GM21737 (cell line): ENCODE measurements around the gene SPHK1.

Experiments
- ATAC-seq: cut with Tn5 transposase; IDR thresholded peaks from one replicate; pipeline ENCODE4 v1.9.1; 2021; ENCODE audit warnings: mild to moderate bottlenecking, moderate library complexity; ENCODE audit not compliant: unreplicated experiment

The SPHK1 gene

GRCh38 chr17:76363107-76363842 is 21.1 kb upstream of the SPHK1 start:
- ATAC-seq = no peak

GRCh38 chr17:76365256-76365903 is 19.0 kb upstream of the SPHK1 start:
- ATAC-seq = no peak

- no peak for ATAC-seq
Observed at GRCh38 chr17:76366247-76366646, 18.2 kb upstream of the SPHK1 start.

GRCh38 chr17:76367642-76368041 is 16.8 kb upstream of the SPHK1 start:
- no peak for ATAC-seq

- no peak for ATAC-seq
Observed at GRCh38 chr17:76368545-76368944, 15.9 kb upstream of the SPHK1 start.

GRCh38 chr17:76369379-76369778 is 15.0 kb upstream of the SPHK1 start:
- ATAC-seq = no peak

GRCh38 chr17:76369804-76370203 is 14.6 kb upstream of the SPHK1 start:
- no peak for ATAC-seq

GRCh38 chr17:76370261-76370993 is 14.0 kb upstream of the SPHK1 start:
- ATAC-seq = no peak

- ATAC-seq = no peak
Observed at GRCh38 chr17:76371656-76372628, 12.5 kb upstream of the SPHK1 start.

- ATAC-seq = no peak
Observed at GRCh38 chr17:76376318-76377133, 7.9 kb upstream of the SPHK1 start.

- no peak for ATAC-seq
Observed at GRCh38 chr17:76378548-76379274, 5.7 kb upstream of the SPHK1 start.

GRCh38 chr17:76379275-76379641 is 5.2 kb upstream of the SPHK1 start:
- no peak for ATAC-seq

GRCh38 chr17:76379646-76380376 is 4.6 kb upstream of the SPHK1 start:
- ATAC-seq = no peak

GRCh38 chr17:76381633-76382350 is 2.6 kb upstream of the SPHK1 start:
- no peak for ATAC-seq

- ATAC-seq = no peak
Observed at GRCh38 chr17:76382351-76382802, 2.0 kb upstream of the SPHK1 start.

GRCh38 chr17:76382803-76383545 is 1.4 kb upstream of the SPHK1 start:
- ATAC-seq = no peak

GRCh38 chr17:76383546-76384221 is 725 bp upstream of the SPHK1 start:
- no peak for ATAC-seq
